HCT116 (cell line): ENCODE results near the gene SLC27A4. TPM values are rescaled to one million over a fixed set of nuclear protein-coding genes. Genes with fewer than 3 reads are reported as not detected.

Source experiments
- ATAC-seq: fragments of 200-7000 bp; cut with Tn5 transposase; 2 replicates; pipeline ENCODE4 v1.9.1; 2020; ENCODE audit warnings: mild to moderate bottlenecking, moderate library complexity
- BruUV-seq: library from RNA; stranded (reverse); fragments of 400-500 nt; replicated peaks from 2 replicates; lab custom pipeline; 2021; lab: Mats Ljungman, UMichigan
- CTCF ChIA-PET: fragments of 300-600 bp; sonication (Branson Sonifier 250); formaldehyde crosslinking; loops from one replicate; lab custom pipeline; 2021; ENCODE audit warnings: antibody characterized with exemption; lab: Charles Lee
- POLR2A ChIA-PET: fragments of 300-600, 350-600 bp; sonication (Branson Sonifier 250); formaldehyde crosslinking; loops from one replicate; lab custom pipeline; 2021; ENCODE audit warnings: antibody characterized with exemption; lab: Charles Lee
- RAD21 ChIA-PET, 2 experiments: fragments of 300-600 bp; sonication (Branson Sonifier 250); formaldehyde crosslinking; loops; one replicate each; lab custom pipeline; 2023; ENCODE audit warnings: low total read pairs in 2 of 2; ENCODE audit not compliant: uncharacterized antibody in 2 of 2, unreplicated experiment in 2 of 2, low non-redundant PET in 1 of 2; lab: Charles Lee
- DNase-seq: peaks from one replicate; pipeline ENCODE4 v3.0.0-alpha.2; 2010; ENCODE audit warnings: low read depth, low spot score
- H2AFZ ChIP-seq: fragments of 200-600 bp; shearing (Covaris generic), sonication (generic); 2 replicates; pipeline ENCODE4 v1.6.1; 2017; ENCODE audit warnings: low read depth, mixed run types, mixed read lengths, antibody characterized with exemption, low read length; ENCODE audit not compliant: poor library complexity, severe bottlenecking
- H3K27ac ChIP-seq: 2 replicates; pipeline ENCODE4 v1.5.1; 2012; ENCODE audit warnings: low read depth, low read length
- H3K27me3 ChIP-seq: fragments of 200-600 bp; sonication (generic); 2 replicates; pipeline ENCODE4 v1.6.1; 2016; ENCODE audit warnings: mixed run types, low read length, mixed read lengths; ENCODE audit not compliant: insufficient read depth
- H3K36me3 ChIP-seq, 2 experiments: fragments of 200-500 bp in 1 of 2; fragments of 200-600 bp in 1 of 2; sonication (Bioruptor generic) in 1 of 2; sonication (generic) in 1 of 2; 2 replicates each; pipeline versions ENCODE4 v1.5.1 to v1.6.1; 2014 to 2016; ENCODE audit warnings: low read length in 2 of 2, inconsistent platforms in 1 of 2, mixed read lengths in 1 of 2, mixed run types in 1 of 2; ENCODE audit not compliant: insufficient read depth in 2 of 2, control insufficient read depth in 1 of 2
- H3K4me1 ChIP-seq, 2 experiments: fragments of 200-600 bp in 1 of 2; sonication (generic) in 1 of 2; 2 replicates each; pipeline versions ENCODE4 v1.5.1 to v1.6.1; 2012 to 2017; ENCODE audit warnings: low read length in 2 of 2, inconsistent platforms in 1 of 2, mild to moderate bottlenecking in 1 of 2, mixed read lengths in 1 of 2, mixed run types in 1 of 2, moderate library complexity in 1 of 2; ENCODE audit not compliant: insufficient read depth in 2 of 2, control insufficient read depth in 1 of 2
- H3K4me2 ChIP-seq: fragments of 200-600 bp; sonication (generic); 2 replicates; pipeline ENCODE4 v1.6.1; 2017; ENCODE audit warnings: mixed run types, low read length, mixed read lengths
- H3K4me3 ChIP-seq, 2 experiments: fragments of 200-600 bp in 1 of 2; sonication (generic) in 1 of 2; replicated peaks in 1 of 2; 2 replicates each; pipeline ENCODE4 v1.5.1; 2011 to 2016; ENCODE audit warnings: low read length in 2 of 2, control low read depth in 1 of 2, low read depth in 1 of 2, mild to moderate bottlenecking in 1 of 2, mixed read lengths in 1 of 2, mixed run types in 1 of 2
- H3K79me2 ChIP-seq: fragments of 200-600 bp; sonication (generic); 2 replicates; pipeline ENCODE4 v1.6.1; 2017; ENCODE audit warnings: mild to moderate bottlenecking, mixed run types, low read length, moderate library complexity, mixed read lengths; ENCODE audit not compliant: insufficient read depth
- H3K9ac ChIP-seq: fragments of 200-600 bp; sonication (generic); 2 replicates; pipeline ENCODE4 v1.6.1; 2016; ENCODE audit warnings: low read length, mixed read lengths
- H3K9me2 ChIP-seq: fragments of 200-600 bp; sonication (generic), shearing (Covaris generic); 2 replicates; pipeline ENCODE4 v1.6.1; 2017; ENCODE audit warnings: mixed run types, mild to moderate bottlenecking, moderate library complexity; ENCODE audit not compliant: insufficient read depth
- H3K9me3 ChIP-seq, 2 experiments: fragments of 200-500 bp in 1 of 2; fragments of 200-600 bp in 1 of 2; sonication (Bioruptor generic) in 1 of 2; sonication (generic) in 1 of 2; 2 replicates each; pipeline ENCODE4 v1.6.1; 2014 to 2017; ENCODE audit warnings: low read length in 2 of 2, mixed read lengths in 2 of 2, inconsistent platforms in 1 of 2, low read depth in 1 of 2, mild to moderate bottlenecking in 1 of 2, mixed run types in 1 of 2, moderate library complexity in 1 of 2; ENCODE audit not compliant: control insufficient read depth in 1 of 2, insufficient read depth in 1 of 2
- H4K20me1 ChIP-seq: fragments of 200-600 bp; sonication (generic), shearing (Covaris generic); 2 replicates; pipeline ENCODE4 v1.6.1; 2017; ENCODE audit warnings: mixed run types, mild to moderate bottlenecking, moderate library complexity; ENCODE audit not compliant: insufficient read depth
- ATF3 ChIP-seq: IDR thresholded peaks from 2 replicates; pipeline ENCODE4 v1.6.1; 2012
- EGR1 ChIP-seq: IDR thresholded peaks from 2 replicates; pipeline ENCODE4 v1.6.1; 2012; ENCODE audit warnings: low read depth
- ELF1 ChIP-seq: IDR thresholded peaks from 2 replicates; pipeline ENCODE4 v1.6.1; 2012; ENCODE audit warnings: low read depth, borderline replicate concordance
- EZH2 ChIP-seq: fragments of 200-600 bp; sonication (generic); IDR thresholded peaks from 2 replicates; pipeline ENCODE4 v1.6.1; 2017; ENCODE audit warnings: antibody characterized with exemption, mixed run types
- EZH2phosphoT487 ChIP-seq: fragments of 200-600 bp; IDR thresholded peaks from 2 replicates; pipeline ENCODE4 v1.6.1; 2018; ENCODE audit warnings: antibody characterized with exemption, borderline replicate concordance
- FOSL1 ChIP-seq: IDR thresholded peaks from 2 replicates; pipeline ENCODE4 v1.6.1; 2012; ENCODE audit warnings: low read depth
- JUND ChIP-seq: IDR thresholded peaks from 2 replicates; pipeline ENCODE4 v1.6.1; 2012
- MAX ChIP-seq: IDR thresholded peaks from 2 replicates; pipeline ENCODE4 v1.6.1; 2012
- POLR2A ChIP-seq: IDR thresholded peaks from 2 replicates; pipeline ENCODE4 v1.7.0; 2011; ENCODE audit warnings: borderline replicate concordance; ENCODE audit not compliant: insufficient read depth, insufficient read length; ENCODE audit errors: extremely low read depth
- POLR2AphosphoS5 ChIP-seq: IDR thresholded peaks from 2 replicates; pipeline ENCODE4 v1.6.1; 2011; ENCODE audit warnings: mild to moderate bottlenecking, low read depth, low read length, moderate library complexity
- RAD21 ChIP-seq: IDR thresholded peaks from 2 replicates; pipeline ENCODE4 v1.6.1; 2012; ENCODE audit warnings: low read depth, mild to moderate bottlenecking
- SIN3A ChIP-seq: IDR thresholded peaks from 2 replicates; pipeline ENCODE4 v1.6.1; 2012; ENCODE audit warnings: low read depth
- SP1 ChIP-seq: IDR thresholded peaks from 2 replicates; pipeline ENCODE4 v1.6.1; 2012; ENCODE audit warnings: low read depth
- ZFX ChIP-seq: fragments of 450-650 bp; IDR thresholded peaks from 2 replicates; pipeline ENCODE4 v1.6.1; 2017
- ZNF274 ChIP-seq: fragments of 200-500 bp; sonication (Bioruptor generic); IDR thresholded peaks from 2 replicates; pipeline ENCODE4 v1.6.1; 2014; ENCODE audit warnings: mild to moderate bottlenecking, low read depth, low read length, inconsistent platforms
- intact Hi-C: fragments of 100-400 bp; cut with micrococcal nuclease; formaldehyde crosslinking; loops from 2 replicates; pipeline ENCODE4 v1.10.0; 2022
- total RNA-seq: library from RNA; stranded (reverse); gene quantifications from one replicate; pipeline ENCODE4 v1.2.1, GENCODE V29; 2021; ENCODE audit not compliant: unreplicated experiment

The SLC27A4 gene
- total RNA-seq, 1 experiment from 2014 or later = 33.9 TPM

- POLR2A ChIA-PET = no interaction called here
- Histone ChIP-seq H3K4me2 (no peak overlapping the region), H2AFZ (no peak overlapping the region), H3K9ac (no peak overlapping the region), H3K4me3 (no peak overlapping the region), H3K9me3 (no peaks in the 10 kb centered on the region), H3K27ac (no peak overlapping the region), H3K27me3 (no peaks in the 10 kb centered on the region), H3K9me2 (no peaks in the 10 kb centered on the region), H4K20me1 (no peaks in the 10 kb centered on the region), H3K4me1 (no peaks in the 10 kb centered on the region; a peak in 1 of 4 replicates), H3K36me3 (peaks cover 14 to 25% of the 10 kb centered on the region in 2 experiments), H3K79me2 (no peaks in the 10 kb centered on the region)
- no peak for DNase-seq
- TF ChIP-seq EZH2phosphoT487 = no peak
- no peak for TF ChIP-seq RAD21
- TF ChIP-seq MAX = no peak
- TF ChIP-seq ATF3 = no peak
- no peak for TF ChIP-seq ELF1
- no peak for TF ChIP-seq EZH2
- no peak for TF ChIP-seq ZFX
- TF ChIP-seq SP1 = no peak
- TF ChIP-seq POLR2A = no peak
- no peak for TF ChIP-seq JUND
- no peak for TF ChIP-seq POLR2AphosphoS5
- TF ChIP-seq ZNF274 = no peak
- RAD21 ChIA-PET = no interaction called here
- intact Hi-C loops = loop anchor here (10.0 kb wide), 1 partner anchor 155 kb away; the partner anchor contains the start of gene CIZ1
- ATAC-seq = no peak
- BruUV-seq = no TSS peak
- CTCF ChIA-PET = no interaction called here
Measured at GRCh38 chr9:128349772-128350171, 9.4 kb downstream of the SLC27A4 start.

GRCh38 chr9:128355451-128355850 lies 15.1 kb downstream of the SLC27A4 start:
- DNase-seq = no peak
- peaks cover 0 to 10% of the 10 kb centered on the region in 2 experiments; a peak in 1 of 4 replicates for H3K4me1 ChIP-seq
- no TSS peak for BruUV-seq
- no peaks in the 10 kb centered on the region for H3K9me3 ChIP-seq
- ChIA-PET POLR2A (no interaction called here), RAD21 (no interaction called here), CTCF (no interaction called here)
- H3K27me3 ChIP-seq = no peaks in the 10 kb centered on the region
- no peaks in the 10 kb centered on the region for H3K79me2 ChIP-seq
- intact Hi-C loops = no loop called here
- no peaks in the 10 kb centered on the region for H4K20me1 ChIP-seq
- H3K4me2 ChIP-seq = no peak overlapping the region
- peaks cover 7 to 20% of the 10 kb centered on the region in 2 experiments for H3K36me3 ChIP-seq
- no peak overlapping the region for H3K9ac ChIP-seq
- H3K4me3 ChIP-seq = no peak overlapping the region
- H2AFZ ChIP-seq = no peak overlapping the region
- ATAC-seq = no peak
- H3K9me2 ChIP-seq = no peaks in the 10 kb centered on the region
- no peak overlapping the region for H3K27ac ChIP-seq
- TF ChIP-seq EZH2 = no peak
- no peak for TF ChIP-seq ELF1
- no peak for TF ChIP-seq SIN3A
- TF ChIP-seq EGR1 = no peak
- no peak for TF ChIP-seq RAD21
- TF ChIP-seq FOSL1 = no peak
- TF ChIP-seq, all 23 proteins: peak for 0
